Stimulated activated CD4-positive, alpha-beta T cell treated with anti-CD3 and anti-CD28 coated beads, Interleukin-15, amount 100 ng/mL, for 1 hour (primary cell): ENCODE data around the gene PRKG1.

Experiments used
- DNase-seq, 2 donors: peaks; one replicate each; pipeline ENCODE4 v3.0.0-alpha.2; 2020; ENCODE audit warnings: low read depth in 1 of 2, low spot score in 1 of 2

Gene PRKG1

GRCh38 chr10:51786684-51787035, 712.4 kb downstream of the PRKG1 start:
- DNase-seq = no peak

- no peak for DNase-seq
Observed at GRCh38 chr10:51788273-51788672, 714.0 kb downstream of the PRKG1 start.

DNA sequence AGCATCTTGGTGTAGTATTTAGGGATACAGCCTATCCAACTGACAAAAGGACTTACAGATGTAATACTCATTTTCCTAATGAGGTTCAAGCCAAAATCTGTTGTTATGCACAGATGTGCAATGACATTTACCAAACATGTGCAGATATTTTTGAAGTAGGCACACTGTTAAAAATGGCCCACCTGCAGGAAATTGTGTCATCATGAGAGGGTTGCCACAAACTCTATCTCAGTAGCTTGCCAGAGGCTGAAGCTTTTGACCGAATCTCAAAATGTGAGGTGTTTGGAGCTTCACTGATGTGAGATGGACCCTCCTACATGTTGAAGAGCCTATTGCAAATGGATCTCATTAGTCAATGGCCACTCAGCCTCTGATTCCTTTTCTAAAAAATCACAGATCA, 714.8 kb downstream of the PRKG1 start:
- no peak for DNase-seq

- DNase-seq = no peak
Observed at GRCh38 chr10:51789903-51790302, 715.6 kb downstream of the PRKG1 start.

GRCh38 chr10:51792678-51793077, 718.4 kb downstream of the PRKG1 start:
- no peak for DNase-seq

- DNase-seq = no peak
Observed at GRCh38 chr10:51800121-51800520, 725.8 kb downstream of the PRKG1 start.

GRCh38 chr10:51800725-51801424, 726.6 kb downstream of the PRKG1 start:
- DNase-seq = no peak

DNA sequence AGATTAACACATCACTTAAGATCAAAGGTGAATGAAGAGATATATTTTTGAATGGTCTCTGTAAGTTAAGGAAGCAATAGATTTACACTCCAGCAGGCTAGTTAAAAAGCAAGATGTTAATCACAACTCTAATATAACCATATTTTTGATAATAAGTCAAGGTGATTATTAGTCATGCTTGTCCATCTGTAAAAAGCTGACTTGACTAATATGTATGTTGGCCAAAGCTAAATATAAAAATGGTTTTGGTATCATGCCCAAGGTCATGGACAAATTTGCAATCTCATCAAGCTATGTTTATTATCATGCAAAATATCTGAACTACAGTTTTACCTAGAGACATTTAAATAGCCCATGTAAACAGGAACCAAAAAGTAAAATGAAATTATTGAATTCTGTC, 727.7 kb downstream of the PRKG1 start:
- no peak for DNase-seq

DNA sequence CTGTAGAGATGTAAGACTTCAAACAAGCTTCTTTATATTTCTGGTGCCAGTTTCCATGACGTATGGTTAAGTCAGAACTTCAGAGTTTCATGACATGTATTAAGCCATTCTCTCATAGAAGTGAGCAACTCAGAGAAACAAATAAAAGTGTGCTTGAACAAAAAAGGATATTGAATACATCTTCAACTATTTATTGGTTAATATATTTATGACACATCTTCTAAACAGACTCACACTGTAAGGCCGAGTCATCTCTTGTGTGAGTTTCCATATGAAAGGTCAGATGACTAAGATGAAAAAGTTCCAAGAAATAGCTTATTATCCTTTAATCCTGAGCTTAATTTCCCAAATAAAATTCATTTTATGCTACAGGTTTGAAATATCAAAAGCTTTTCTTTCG, 730.6 kb downstream of the PRKG1 start:
- DNase-seq = no peak

- DNase-seq = no peak
Observed at GRCh38 chr10:51806079-51806835, 732.0 kb downstream of the PRKG1 start.

DNA sequence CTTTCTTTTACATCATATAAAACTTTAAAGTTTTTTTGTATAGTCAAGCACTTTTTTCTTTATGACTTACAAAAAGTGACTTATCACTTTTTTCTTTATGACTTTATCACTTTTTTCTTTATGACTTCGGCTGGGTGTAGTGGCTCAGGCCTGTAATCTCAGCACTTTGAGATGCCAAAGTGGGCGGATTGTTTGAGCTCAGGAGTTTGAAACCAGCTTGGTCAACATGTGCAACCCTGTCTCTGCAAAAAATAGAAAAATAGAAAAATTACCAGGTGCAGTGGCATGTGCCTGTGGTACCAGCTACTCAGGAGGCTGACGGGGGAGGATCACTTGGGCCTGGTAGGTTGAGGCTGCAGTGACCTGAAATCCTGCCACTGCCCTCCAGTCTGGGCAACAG, 733.9 kb downstream of the PRKG1 start:
- DNase-seq = no peak

GRCh38 chr10:51815723-51816122, 741.4 kb downstream of the PRKG1 start:
- DNase-seq = no peak

DNA sequence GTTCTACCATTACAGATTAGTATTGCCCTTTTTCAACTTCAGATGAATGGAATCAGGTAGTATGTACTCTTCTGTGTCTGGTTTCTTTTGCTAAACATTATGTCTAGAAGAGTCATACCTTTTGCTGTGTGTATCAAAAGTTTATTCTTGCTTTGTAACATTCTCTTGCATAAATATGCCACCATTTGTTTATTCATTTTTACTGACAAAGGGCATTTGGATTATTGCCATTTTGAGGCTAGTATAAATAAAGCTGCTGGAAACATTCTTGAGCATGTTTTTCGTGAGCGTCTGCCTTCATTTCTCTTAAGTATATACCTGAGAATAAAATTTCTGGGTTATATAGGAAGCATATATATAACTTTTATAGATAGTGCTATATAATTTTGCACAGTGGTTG, 746.8 kb downstream of the PRKG1 start:
- no peak for DNase-seq

DNA sequence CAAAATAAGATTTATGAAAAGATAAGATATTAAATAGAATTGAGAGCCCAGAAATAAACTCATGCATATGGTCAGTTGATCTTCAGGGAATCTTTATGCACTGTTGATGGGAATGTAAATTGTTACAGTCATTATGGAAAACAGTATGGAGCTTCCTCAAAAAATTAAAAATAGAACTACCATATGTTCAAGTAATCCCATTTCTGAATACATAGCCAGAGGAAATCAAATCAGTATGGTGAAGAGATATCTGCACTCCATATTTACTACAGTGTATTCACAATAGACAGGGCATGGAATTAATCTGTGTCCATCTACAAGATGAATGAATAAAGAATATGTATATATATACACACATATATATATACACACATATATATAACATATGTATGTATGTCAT, 747.5 kb downstream of the PRKG1 start:
- no peak for DNase-seq

- no peak for DNase-seq
Observed at GRCh38 chr10:51832652-51833383, 758.5 kb downstream of the PRKG1 start.

GRCh38 chr10:51834548-51834947, 760.3 kb downstream of the PRKG1 start:
- DNase-seq = no peak

- no peak for DNase-seq
Observed at GRCh38 chr10:51838471-51838870, 764.2 kb downstream of the PRKG1 start.

- DNase-seq = no peak
Observed at GRCh38 chr10:51843966-51844365, 769.7 kb downstream of the PRKG1 start.

GRCh38 chr10:51846856-51847506, 772.7 kb downstream of the PRKG1 start:
- DNase-seq = no peak

- DNase-seq = no peak
Observed at GRCh38 chr10:51852297-51852696, 778.0 kb downstream of the PRKG1 start.

DNA sequence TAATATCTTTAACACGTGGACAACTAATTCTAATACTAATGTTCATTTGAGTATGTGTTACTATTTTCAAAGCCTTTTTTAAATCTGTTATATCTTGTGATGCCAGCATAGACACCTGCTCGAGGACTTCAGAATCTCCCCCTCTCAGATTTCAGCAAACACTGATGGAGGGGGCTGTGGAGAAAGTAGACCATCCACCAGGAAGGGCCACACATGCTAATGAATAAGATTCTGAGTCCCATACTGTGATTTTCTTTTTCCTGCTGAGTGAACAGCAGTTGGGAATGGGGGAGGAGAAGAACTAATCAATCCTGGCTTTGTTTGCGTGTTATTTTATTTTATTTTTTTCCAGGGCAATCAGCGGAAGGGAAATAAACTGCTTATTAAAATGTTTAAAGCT, 783.0 kb downstream of the PRKG1 start:
- no peak for DNase-seq

- DNase-seq = no peak
Observed at GRCh38 chr10:51860257-51860656, 786.0 kb downstream of the PRKG1 start.
